Non-pigmented ciliary epithelial cell (primary cell): ENCODE measurements around the gene CPSF4.
"Not testable (repeated sequence)": the region's sequence is repeated elsewhere in the genome, so short reads cannot be mapped to it uniquely, and the experiment has no call there.

Experiments used
- DNase-seq: peaks from one replicate; pipeline ENCODE4 v3.0.0-alpha.2; 2010; ENCODE audit warnings: low read depth

CPSF4 gene

GRCh38 chr7:99490878-99491277, 52.1 kb downstream of the CPSF4 start:
- no peak for DNase-seq

GRCh38 chr7:99493823-99494222, 55.1 kb downstream of the CPSF4 start:
- no peak for DNase-seq

GRCh38 chr7:99497766-99498545, 59.2 kb downstream of the CPSF4 start:
- no peak for DNase-seq

DNA sequence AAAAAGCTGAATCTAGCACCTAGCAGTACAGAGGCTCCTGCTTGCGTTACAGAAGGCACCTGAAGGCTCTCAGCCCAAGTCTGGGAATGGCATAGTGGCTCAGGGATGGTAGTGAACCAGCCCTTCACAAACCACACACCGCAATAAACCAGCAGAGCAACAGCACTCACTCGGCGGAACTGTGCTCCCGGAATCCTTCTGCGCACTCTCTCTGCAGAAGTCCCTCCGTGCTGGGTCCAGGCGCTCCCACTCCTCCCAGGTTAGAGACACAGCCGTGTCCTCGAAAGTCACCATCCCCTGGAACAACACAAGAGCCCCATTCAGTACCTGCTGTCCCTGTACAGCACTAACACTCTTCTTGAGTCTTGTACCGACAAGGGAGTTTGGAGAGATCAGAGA, 59.8 kb downstream of the CPSF4 start:
- DNase-seq: no peak

- DNase-seq: no peak
Measured at GRCh38 chr7:99499371-99499720, 60.6 kb downstream of the CPSF4 start.

GRCh38 chr7:99499721-99500636, 61.2 kb downstream of the CPSF4 start, which contains the start of gene ZNF394:
TSS of gene ZNF394 (minus strand) at chr7:99500281. CDS start at chr7:99500093, 188 bp downstream.
- DNase-seq: peak; percentile 50

DNA sequence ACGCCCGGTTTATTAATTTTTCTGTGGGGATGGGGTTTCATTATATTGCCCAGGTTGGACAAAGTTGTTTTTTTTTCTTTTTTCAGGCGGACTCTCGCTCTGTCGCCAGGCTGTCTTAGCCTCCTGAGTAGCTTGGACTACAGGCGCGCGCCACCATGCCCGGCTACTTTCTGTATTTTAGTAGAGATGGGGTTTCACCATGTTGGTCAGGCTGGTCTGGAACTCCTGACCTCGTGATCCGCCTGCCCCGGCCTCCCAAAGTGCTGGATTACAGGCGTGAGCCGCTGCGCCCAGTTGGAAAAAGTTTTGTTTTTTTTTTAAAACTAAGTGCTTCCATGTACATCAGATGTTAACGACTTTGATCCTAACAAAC, 61.9 kb downstream of the CPSF4 start:
- DNase-seq: no peak

DNA sequence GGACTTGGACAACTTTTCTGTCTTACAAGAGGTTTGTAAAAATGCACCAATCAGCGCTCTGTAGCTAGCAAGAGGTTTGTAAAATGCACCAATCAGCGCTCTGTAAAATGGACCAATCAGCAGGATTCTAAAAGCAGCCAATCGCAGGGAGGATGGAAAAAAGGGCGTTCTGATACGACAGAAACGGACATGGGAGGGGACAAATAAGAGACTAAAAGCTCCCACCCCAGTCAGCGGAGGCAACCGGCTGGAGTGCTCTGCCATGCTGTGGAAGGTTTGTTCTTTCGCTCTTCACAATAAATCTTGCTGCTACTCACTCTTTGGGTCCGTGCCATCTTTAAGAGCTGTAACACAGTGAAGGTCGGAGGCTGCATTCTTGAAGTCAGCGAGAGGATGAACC, 62.5 kb downstream of the CPSF4 start:
- not testable (repeated sequence) for DNase-seq

DNA sequence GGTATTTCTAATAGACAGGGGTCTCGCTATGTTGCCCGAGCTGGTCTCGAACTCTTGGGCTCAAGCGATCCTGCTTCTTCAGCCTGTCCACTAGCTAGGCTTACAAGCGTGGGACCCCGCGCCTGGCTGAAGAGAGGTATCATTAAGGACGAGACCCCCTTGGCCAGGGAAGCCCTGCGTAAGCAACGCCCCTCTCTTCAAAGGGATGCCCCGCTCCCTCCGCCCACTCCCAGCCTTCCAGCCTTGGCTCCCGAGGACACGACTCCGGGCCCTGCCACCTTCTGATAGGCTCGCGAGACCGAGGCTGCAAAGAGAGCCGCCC, 65.5 kb downstream of the CPSF4 start:
- DNase-seq: no peak

DNA sequence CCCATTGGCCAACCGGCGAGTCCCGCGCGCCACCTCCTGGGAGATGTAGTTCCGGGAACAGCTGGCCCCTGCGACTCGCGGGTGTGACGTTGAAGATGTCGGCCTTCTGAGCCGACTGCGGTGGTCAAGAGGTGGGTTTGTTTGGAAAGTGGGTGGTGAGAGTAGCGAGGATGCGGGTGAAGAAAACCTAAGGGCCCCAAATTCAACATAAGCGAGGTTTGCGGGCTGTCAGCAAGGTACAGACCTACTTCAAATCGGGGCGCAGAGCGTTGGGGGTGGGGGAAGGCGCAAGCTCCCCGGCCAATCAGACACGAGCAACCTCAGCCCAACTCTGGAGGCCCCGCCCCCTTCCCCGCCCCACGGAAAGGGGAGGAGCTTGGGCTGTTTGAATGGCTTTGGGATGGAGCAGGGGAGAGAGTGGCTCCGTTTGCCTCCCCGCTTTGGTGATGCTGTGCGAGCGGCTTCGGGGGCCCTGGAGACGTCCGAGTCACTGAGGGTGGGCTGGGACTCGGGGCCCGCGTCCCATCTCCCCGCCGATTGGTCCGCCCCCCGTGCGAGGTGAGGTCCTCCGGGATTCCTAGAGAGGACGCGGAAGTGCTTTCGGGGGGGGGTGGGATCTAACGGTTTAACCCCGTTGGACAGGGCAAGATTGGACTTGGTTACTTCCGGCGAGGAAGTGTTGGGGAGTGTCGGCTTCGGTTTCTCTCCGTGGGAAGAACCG, 66.0 kb downstream of the CPSF4 start, which contains the start of gene ZKSCAN5:
Gene ZKSCAN5, plus strand, starts transcription at position 60 of the 721 bp plus-strand sequence. CDS start 1,383 bp downstream, outside the sequence.
- DNase-seq: peak; percentile 86

- no peak for DNase-seq
Measured at GRCh38 chr7:99505324-99505662, 66.5 kb downstream of the CPSF4 start.
